ENCODE measurements around the gene HOXC11.

The HOXC11 gene

GRCh38 chr12:53942467-53942997 is 30.4 kb upstream of the HOXC11 start:
- no peak for DNase-seq (ENCODE audit: low read depth)

GRCh38 chr12:53944209-53944608 is 28.7 kb upstream of the HOXC11 start:
- no peak for DNase-seq (ENCODE audit: low read depth)

GRCh38 chr12:53944907-53945847 is 27.7 kb upstream of the HOXC11 start:
- DNase-seq (ENCODE audit: low read depth), result no peak

DNA sequence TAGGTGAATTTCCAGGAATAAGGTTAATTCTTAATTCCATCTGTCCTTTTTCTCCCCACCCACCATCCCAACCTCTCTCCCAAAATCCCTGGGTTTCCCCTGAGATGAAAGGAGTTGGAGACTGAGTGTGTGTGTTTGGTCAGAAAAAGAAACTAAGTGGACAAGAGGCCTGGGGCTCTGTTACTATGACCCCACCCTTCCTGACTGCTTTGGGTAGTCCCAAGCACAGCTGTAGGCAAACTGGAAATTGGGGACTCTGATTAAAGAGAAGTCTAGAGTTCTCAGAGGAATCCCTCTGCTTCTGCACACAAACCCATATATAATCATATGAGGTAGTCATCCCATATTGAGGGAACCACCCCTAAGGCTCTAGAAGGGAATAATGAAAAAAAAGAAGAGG is 25.2 kb upstream of the HOXC11 start:
- no peak for DNase-seq (ENCODE audit: low read depth)

DNA sequence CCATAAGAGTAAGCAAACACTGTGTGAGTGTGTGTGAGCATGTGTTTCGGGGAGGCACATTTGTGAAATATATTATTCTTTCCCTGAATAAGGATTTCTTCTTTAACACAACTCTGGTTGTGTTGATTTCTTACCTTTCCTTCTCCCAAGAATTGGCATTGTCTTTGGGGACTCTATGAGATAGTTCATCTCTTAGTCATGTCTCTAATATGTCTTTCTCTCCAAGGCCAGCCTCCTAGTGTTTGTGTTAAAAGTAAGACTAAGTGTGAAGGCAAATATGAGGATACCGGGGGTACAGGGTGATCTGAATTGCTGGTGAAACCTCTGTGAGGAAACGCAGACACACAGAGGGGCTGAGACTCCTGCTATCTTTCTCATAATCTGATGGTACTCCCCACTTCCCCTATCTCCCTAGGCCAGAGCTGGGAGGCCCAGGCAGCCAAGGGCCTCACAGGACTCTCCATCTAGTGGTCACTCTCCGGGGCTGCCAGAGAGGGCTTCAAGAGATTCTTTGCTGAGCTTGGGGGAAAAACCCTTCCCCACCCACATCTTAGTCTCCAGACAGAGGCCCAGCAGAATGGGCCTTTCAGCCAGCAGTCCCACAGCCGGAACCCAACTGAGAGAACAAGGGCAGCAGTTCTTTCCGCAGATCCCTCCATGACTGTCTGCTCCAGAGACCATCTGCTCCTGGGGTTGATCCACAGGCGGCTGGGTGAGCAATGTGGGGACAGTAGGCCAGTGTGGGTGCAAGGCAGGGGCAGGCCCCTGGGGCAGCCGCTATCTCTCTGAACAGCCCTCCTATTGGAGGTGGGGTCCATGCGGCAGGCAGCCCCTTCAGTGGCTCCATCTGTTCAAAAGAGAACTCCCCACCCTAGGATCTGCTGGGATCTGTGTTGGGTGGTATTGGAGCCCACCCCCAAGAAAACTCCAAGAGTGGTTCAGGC is 24.0 kb upstream of the HOXC11 start:
- DNase-seq (ENCODE audit: low read depth), result no peak

DNA sequence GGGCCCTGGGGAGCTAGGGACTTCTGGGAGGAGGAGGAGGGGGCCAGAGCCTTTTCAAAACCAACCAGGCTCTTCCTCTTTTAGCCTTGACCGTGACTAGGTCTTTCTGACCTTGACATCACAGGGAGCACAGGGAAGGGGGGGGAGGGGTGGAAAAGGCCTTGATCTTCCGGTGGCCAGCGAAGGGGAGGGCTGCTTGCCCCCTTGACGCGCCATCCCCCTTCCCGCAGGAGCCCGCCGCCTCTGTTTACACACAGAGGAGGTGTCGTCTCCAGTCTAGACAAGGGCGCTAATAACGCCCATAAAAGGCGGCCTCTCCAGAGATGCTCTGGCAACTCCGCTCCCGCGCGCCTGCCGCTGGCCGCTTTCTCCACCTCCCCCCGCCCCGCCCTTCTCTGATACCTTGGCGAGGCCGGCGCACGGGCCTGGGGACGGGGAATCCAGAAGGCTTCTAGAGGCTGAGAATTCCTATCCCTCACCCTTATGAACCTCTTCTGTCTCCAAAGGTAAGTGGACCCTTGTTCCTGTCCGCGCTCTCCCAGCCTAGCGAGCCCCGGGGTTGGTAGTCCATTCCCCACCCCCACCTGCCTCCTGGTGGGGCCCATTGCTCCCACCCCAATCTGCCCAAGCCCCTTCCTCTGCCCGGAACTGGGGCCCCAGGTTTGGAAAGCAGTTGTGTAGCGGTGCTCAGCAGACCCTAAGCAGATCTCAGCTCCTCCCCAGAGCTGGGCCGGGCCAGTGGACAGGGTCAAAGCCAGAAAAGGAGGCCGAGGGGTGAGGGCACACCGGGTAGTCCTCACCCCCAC is 23.1 kb upstream of the HOXC11 start:
- DNase-seq (ENCODE audit: low read depth), result no peak

GRCh38 chr12:53950437-53950773 is 22.5 kb upstream of the HOXC11 start:
- no peak for DNase-seq (ENCODE audit: low read depth)

DNA sequence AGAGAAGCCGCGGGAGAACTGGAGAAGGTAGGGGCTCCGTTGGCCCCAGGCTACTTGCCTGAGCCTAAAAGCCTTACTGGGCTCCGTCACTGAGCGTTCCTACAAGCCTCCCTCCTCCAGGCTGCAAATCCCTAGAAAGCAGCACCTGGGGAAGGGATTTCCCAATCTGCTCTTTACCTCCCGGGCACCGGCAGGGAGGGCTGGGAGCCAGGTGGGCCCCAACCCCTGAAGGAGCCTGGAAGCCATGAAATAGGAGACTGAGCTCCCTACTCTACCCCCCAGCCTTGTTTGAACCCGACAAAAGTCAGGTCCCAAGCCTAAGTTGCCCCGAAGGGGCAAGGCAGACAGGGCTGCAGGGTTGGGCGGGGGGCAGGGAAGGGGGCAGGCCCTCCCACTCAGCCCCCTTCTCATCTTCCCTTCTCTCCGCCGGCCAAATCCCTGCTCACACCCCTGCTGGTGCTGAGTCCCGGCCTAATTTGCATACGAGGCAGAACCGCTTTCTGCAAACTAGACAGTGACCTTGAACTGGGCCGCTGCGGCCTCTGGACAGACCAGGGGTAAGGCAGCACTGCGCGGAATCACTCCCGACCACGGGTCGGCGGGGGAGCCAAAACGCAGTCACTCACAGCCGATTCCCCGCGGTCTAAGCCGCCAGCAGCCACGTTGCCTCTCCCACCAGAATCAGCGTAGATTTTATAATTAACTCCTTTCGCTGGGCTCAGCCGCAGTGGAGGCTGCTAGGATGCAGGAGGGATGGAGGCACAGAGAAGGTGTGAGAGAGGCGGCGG is 21.9 kb upstream of the HOXC11 start:
- DNase-seq (ENCODE audit: low read depth), result no peak

DNA sequence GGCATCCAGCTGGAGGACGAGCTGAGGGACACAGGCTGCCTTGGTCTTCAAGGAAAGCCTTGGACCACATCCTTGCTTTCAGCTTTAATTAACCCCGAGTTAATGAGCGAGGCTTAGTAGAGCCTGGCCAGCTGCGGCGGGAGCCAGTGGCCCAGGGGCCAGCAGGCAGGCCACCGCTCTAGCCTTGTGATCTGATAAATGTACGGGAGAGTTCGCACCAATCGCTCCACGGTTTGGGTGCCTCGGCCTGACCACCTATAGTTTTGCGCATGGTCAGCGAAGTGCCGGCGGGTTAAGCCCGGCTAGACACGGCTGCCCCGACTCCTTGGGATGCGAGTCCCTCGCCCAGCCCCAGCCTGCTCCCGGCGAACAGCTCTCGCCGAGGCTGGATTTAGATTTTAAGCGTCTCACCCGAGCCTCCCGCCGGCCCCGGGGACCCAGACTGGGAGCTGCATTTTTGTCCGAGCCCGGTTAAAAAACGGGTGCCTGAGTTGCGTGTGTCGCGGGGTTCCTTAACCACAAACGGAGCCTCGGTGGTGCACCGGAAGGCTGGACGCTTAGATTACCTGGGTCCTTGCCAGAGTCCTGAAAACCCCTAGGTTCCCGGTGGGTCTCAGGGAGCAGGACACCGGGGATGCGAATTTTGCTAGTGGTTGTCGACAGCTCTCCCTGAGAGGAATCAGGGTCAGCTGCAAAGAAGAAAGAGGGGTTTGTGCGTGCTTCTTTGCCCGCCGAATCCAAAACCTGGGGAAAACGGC is 21.2 kb upstream of the HOXC11 start:
- no peak for DNase-seq (ENCODE audit: low read depth)

- DNase-seq (ENCODE audit: low read depth), result no peak
These were observed 20.6 kb upstream of the HOXC11 start for GRCh38 chr12:53952335-53952694.

GRCh38 chr12:53952871-53953734 is 19.8 kb upstream of the HOXC11 start:
- DNase-seq (ENCODE audit: low read depth), result no peak

DNA sequence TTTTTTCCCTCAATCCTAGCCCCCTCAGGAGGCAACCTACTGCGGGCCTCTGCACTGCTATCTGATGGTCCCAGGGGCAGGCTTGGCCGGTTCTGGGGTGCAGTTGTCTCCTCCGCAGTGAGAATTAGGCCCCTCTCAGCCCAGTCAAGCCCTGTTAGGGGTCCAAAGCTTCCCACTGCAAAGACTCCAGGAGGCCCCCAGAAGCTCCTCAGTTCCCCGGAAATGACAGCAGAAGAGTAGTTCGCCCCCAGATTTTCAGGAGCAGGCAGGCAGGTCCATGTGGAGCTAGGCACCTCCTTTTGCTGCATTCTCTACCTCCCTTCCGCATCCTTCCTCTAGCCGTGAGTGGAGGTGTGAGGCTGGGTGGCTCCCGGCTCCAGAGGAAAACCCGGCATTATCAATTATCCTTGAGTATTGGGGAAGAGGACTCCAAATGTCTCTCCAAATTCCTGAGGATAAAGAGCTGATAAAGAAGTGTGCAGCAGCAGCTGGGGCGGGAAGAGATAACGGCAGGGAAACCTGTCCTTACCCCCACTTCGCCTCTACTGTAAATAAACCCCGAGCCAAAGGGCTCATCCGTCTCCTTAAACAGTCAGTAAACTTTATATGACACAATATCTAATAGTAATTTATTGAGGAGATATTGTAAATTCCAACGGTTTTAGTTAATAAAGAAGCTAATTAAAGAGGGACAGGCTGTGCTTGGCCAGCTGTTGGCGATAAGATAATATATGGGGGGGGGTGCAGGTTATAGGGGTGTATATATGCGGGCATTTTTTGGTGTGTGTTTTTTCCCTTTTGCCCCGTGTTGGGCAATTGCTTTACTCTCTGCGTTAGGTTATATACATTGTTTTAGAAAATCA is 18.9 kb upstream of the HOXC11 start:
- no peak for DNase-seq (ENCODE audit: low read depth)

DNA sequence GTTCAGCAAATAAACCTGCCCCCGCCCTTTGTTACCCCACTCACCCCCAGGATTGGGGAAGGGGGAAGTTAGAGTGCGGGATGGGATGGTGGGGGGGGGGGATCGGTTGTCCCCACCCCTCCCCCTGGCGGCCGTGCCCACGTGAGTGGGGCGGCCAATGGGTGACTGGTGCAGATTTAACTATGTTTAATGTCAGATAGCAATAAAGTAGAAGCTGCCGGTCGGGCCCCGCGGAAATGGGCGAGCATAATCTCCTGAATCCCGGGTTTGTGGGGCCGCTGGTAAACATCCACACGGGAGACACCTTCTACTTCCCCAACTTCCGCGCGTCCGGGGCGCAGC is 18.3 kb upstream of the HOXC11 start, which contains the start of gene HOXC12:
Gene HOXC12 (plus strand): TSS at position 210 of the 342 bp plus-strand sequence. CDS start 27 bp downstream, at position 237.
- DNase-seq (ENCODE audit: low read depth), result no peak

DNA sequence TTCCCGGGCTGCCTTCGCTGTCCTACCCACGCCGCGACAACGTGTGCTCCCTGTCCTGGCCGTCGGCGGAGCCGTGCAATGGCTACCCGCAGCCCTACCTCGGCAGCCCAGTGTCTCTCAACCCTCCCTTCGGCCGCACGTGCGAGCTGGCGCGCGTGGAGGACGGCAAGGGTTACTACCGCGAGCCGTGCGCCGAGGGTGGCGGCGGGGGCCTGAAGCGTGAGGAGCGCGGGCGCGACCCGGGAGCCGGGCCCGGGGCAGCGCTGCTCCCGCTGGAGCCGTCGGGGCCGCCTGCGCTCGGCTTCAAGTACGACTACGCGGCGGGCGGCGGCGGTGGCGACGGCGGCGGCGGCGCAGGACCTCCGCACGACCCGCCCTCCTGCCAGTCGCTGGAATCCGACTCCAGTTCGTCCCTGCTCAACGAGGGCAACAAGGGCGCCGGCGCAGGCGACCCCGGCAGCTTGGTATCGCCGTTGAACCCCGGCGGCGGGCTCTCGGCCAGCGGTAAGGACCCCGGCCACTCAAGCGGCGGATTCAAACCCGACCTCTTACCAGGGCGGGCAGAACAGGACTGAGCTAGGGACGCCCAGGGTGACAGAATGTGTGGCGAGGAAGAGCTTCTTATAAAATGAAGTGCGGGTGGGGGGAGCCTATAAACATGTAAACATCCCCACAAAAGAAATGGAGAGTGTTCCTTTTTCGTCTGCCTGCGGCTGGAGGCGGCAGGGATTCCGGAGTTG is 17.7 kb upstream of the HOXC11 start:
- no peak for DNase-seq (ENCODE audit: low read depth)

- no peak for DNase-seq (ENCODE audit: low read depth)
These were observed 17.1 kb upstream of the HOXC11 start for GRCh38 chr12:53955776-53956250.

GRCh38 chr12:53956251-53956887 is 16.6 kb upstream of the HOXC11 start:
- no peak for DNase-seq (ENCODE audit: low read depth)

All from stimulated activated CD8-positive, alpha-beta memory T cell treated with anti-CD3 and anti-CD28 coated beads, Interleukin-12 subunit alpha, Interleukin-12 subunit beta, amount 100 ng/mL, for 1 hour (primary cell).